Thyroid gland (tissue), 4 donors: ENCODE measurements around the gene CLP1. TPM values are rescaled to one million over a fixed set of nuclear protein-coding genes. Genes with fewer than 3 reads are reported as not detected.
A peak's percentile ranks its signal among the peaks of the same experiment; 100 is the strongest.

Source experiments
- DNase-seq, 2 donors: peaks; one replicate each; pipeline ENCODE4 v3.0.0-alpha.2; 2019
- H3K27ac ChIP-seq, 3 donors: fragments of 200-600 bp; sonication (generic); 1 replicate in 2 of 3; 2 replicates in 1 of 3; pipeline ENCODE4 v1.5.1; 2016 to 2019; ENCODE audit warnings: mild to moderate bottlenecking in 1 of 3, moderate library complexity in 1 of 3
- H3K27me3 ChIP-seq: fragments of 200-600 bp; sonication (generic); one replicate; pipeline ENCODE4 v1.5.1; 2019
- H3K36me3 ChIP-seq, 2 donors: fragments of 200-600 bp; sonication (generic); one replicate each; pipeline ENCODE4 v1.5.1; 2016 to 2019
- H3K4me1 ChIP-seq, 2 donors: fragments of 200-600 bp; sonication (generic); one replicate each; pipeline ENCODE4 v1.5.1; 2017 to 2019
- H3K4me3 ChIP-seq, 3 donors: fragments of 200-600 bp; sonication (generic); replicated peaks in 1 of 3; 1 replicate in 2 of 3; 2 replicates in 1 of 3; pipeline ENCODE4 v1.5.1; 2016; ENCODE audit warnings: mild to moderate bottlenecking in 1 of 3
- H3K9me3 ChIP-seq: fragments of 200-600 bp; sonication (generic); one replicate; pipeline ENCODE4 v1.5.1; 2017
- CTCF ChIP-seq, 6 experiments: fragments of 200-600 bp in 3 of 6; fragments of 450-650 bp in 3 of 6; sonication (generic) in 3 of 6; IDR thresholded peaks; one replicate each; pipeline ENCODE4 v1.5.1; 2016 to 2019; ENCODE audit warnings: antibody characterized with exemption in 6 of 6, mild to moderate bottlenecking in 2 of 6, inconsistent platforms in 1 of 6, moderate library complexity in 1 of 6
- POLR2A ChIP-seq, 2 donors: fragments of 450-650 bp; IDR thresholded peaks; one replicate each; pipeline ENCODE4 v1.6.1; 2017; ENCODE audit warnings: antibody characterized with exemption in 2 of 2, mild to moderate bottlenecking in 2 of 2, moderate library complexity in 1 of 2
- WGBS, 2 donors: methylation state at CpG; one replicate each; pipeline ENCODE4 v1.1.5; 2017; 5-methylcytosine and 5-hydroxymethylcytosine counted together
- intact Hi-C: fragments of 100-400 bp; cut with DNase I; formaldehyde crosslinking; loops from one replicate; pipeline ENCODE4 v1.15.1; 2023
- total RNA-seq, 4 donors: library from RNA; depleted of rRNA; stranded (reverse); fragments of >200 nt; gene quantifications; one replicate each; pipeline ENCODE4 v1.2.3, GENCODE V29; 2016

The CLP1 gene
- total RNA-seq, 4 donors from 2014 or later: 10.7 to 15.9 (median 14.1) TPM

- WGBS, 2 donors: 6 to 8% methylated on average over 17 of the region's 17 CpGs
- Histone ChIP-seq H3K9me3 (no peaks in the 10 kb centered on the region), H3K27ac (peak overlapping the region in 2 of 3 donors; percentile 62 to 81), H3K36me3 (no peaks in the 10 kb centered on the region), H3K27me3 (peaks cover 3% of the 10 kb centered on the region), H3K4me3 (no peak overlapping the region), H3K4me1 (peaks cover 69 to 100% of the 10 kb centered on the region in 2 donors)
- intact Hi-C loops: loop anchor here (10.0 kb wide), 1 partner anchor 300 kb away; no protein-coding TSS in a partner anchor
- TF ChIP-seq CTCF (IDR thresholded peaks at IDR 0.05): peak; percentile 50 to 88 (median 76)
- TF ChIP-seq POLR2A (IDR thresholded peaks at IDR 0.05): no peak
- peak; percentile 79 to 85 for DNase-seq
Measured at GRCh38 chr11:57644748-57645688, 12.5 kb upstream of the CLP1 start.

GRCh38 chr11:57645689-57646085 is 11.9 kb upstream of the CLP1 start:
- 18 to 25% methylated on average over 5 of the region's 5 CpGs for WGBS, 2 donors
- intact Hi-C loops: loop anchor here (10.0 kb wide), 1 partner anchor 301 kb away; no protein-coding TSS in a partner anchor
- no peak overlapping the region for H3K4me3 ChIP-seq
- TF ChIP-seq CTCF (IDR thresholded peaks at IDR 0.05): no peak
- TF ChIP-seq POLR2A (IDR thresholded peaks at IDR 0.05): no peak
- no peak for DNase-seq
- H3K9me3 ChIP-seq: no peaks in the 10 kb centered on the region
- H3K36me3 ChIP-seq: no peaks in the 10 kb centered on the region
- H3K27ac ChIP-seq: peak overlapping the region in 2 of 3 donors; percentile 62 to 81
- peaks cover 63 to 96% of the 10 kb centered on the region in 2 donors for H3K4me1 ChIP-seq
- H3K27me3 ChIP-seq: peaks cover 3% of the 10 kb centered on the region

GRCh38 chr11:57646194-57646798 is 11.3 kb upstream of the CLP1 start:
- intact Hi-C loops: loop anchor here (10.0 kb wide), 1 partner anchor 301 kb away; no protein-coding TSS in a partner anchor

GRCh38 chr11:57646799-57647303 is 10.7 kb upstream of the CLP1 start:
- intact Hi-C loops: loop anchor here (10.0 kb wide), 1 partner anchor 302 kb away; no protein-coding TSS in a partner anchor
- peaks cover 51 to 84% of the 10 kb centered on the region in 2 donors for H3K4me1 ChIP-seq

More at GRCh38 chr11:57646194-57646798, 11.3 kb upstream of the CLP1 start:
- DNase-seq: no peak
- 39 to 40% methylated on average over 10 of the region's 10 CpGs for WGBS, 2 donors
- no peaks in the 10 kb centered on the region for H3K36me3 ChIP-seq
- H3K4me1 ChIP-seq: peaks cover 57 to 90% of the 10 kb centered on the region in 2 donors
- no peaks in the 10 kb centered on the region for H3K9me3 ChIP-seq
- H3K27me3 ChIP-seq: peaks cover 3% of the 10 kb centered on the region
- H3K27ac ChIP-seq: peak overlapping the region in 1 of 3 donors; percentile 81
- H3K4me3 ChIP-seq: no peak overlapping the region
- TF ChIP-seq CTCF (IDR thresholded peaks at IDR 0.05) (no peak), POLR2A (IDR thresholded peaks at IDR 0.05) (no peak)

More at GRCh38 chr11:57646799-57647303, 10.7 kb upstream of the CLP1 start:
- no peak overlapping the region for H3K4me3 ChIP-seq
- no peaks in the 10 kb centered on the region for H3K9me3 ChIP-seq
- no peak overlapping the region for H3K27ac ChIP-seq
- H3K36me3 ChIP-seq: no peaks in the 10 kb centered on the region
- WGBS, 2 donors: 13 to 14% methylated on average over 23 of the region's 23 CpGs
- DNase-seq: no peak
- peaks cover 3% of the 10 kb centered on the region for H3K27me3 ChIP-seq
- peak in 1 of 2 donors; percentile 9 for TF ChIP-seq POLR2A (IDR thresholded peaks at IDR 0.05)
- no peak for TF ChIP-seq CTCF (IDR thresholded peaks at IDR 0.05)
